HepG2 (cell line): ENCODE data around the gene THSD1. TPM values are rescaled to one million over a fixed set of nuclear protein-coding genes. Genes with fewer than 3 reads are reported as not detected.
"Not testable (repeated sequence)": the region's sequence is repeated elsewhere in the genome, so short reads cannot be mapped to it uniquely, and the experiment has no call there.

Source experiments
- FOXA1 ChIP-seq, 2 experiments: fragments of 450-650 bp in 1 of 2; sonication (generic) in 1 of 2; formaldehyde crosslinking in 1 of 2; IDR thresholded peaks; 2 replicates each; pipeline versions ENCODE4 v1.4.0 to v1.6.1; 2016 to 2020; ENCODE audit warnings: missing genetic modification reagents in 1 of 2
- GATAD2A ChIP-seq: IDR thresholded peaks from 2 replicates; pipeline ENCODE4 v1.6.1; 2016
- HMG20A ChIP-seq: IDR thresholded peaks from 2 replicates; pipeline ENCODE4 v1.6.1; 2016; ENCODE audit warnings: borderline replicate concordance
- HNF4A ChIP-seq: sonication (generic); formaldehyde crosslinking; IDR thresholded peaks from 2 replicates; pipeline ENCODE4 v1.4.0; 2020; ENCODE audit warnings: missing genetic modification reagents
- KDM6A ChIP-seq: IDR thresholded peaks from 2 replicates; pipeline ENCODE4 v1.6.1; 2016; ENCODE audit warnings: low read depth
- LCORL ChIP-seq, 2 experiments: fragments of 450-650 bp in 1 of 2; sonication (generic) in 1 of 2; formaldehyde crosslinking in 1 of 2; IDR thresholded peaks; 2 replicates each; pipeline versions ENCODE4 v1.5.0 to v1.6.1; 2017 to 2020; ENCODE audit warnings: antibody characterized with exemption in 1 of 2, missing genetic modification reagents in 1 of 2
- NCOR1 ChIP-seq: fragments of 200-600 bp; sonication (generic); IDR thresholded peaks from 2 replicates; pipeline ENCODE4 v1.7.0; 2017; ENCODE audit warnings: antibody characterized with exemption, low read length, borderline replicate concordance
- NR2F6 ChIP-seq, 2 experiments: IDR thresholded peaks; 2 replicates each; pipeline ENCODE4 v1.6.1; 2016; ENCODE audit warnings: antibody characterized with exemption in 1 of 2, mild to moderate bottlenecking in 1 of 2
- ZMYM2 ChIP-seq: sonication (generic); formaldehyde crosslinking; IDR thresholded peaks from 2 replicates; pipeline ENCODE4 v1.8.0; 2022; ENCODE audit warnings: mild to moderate bottlenecking, missing genetic modification reagents
- ZMYM3 ChIP-seq: sonication (generic); formaldehyde crosslinking; IDR thresholded peaks from 2 replicates; pipeline ENCODE4 v1.5.1; 2020; ENCODE audit warnings: mild to moderate bottlenecking, missing genetic modification reagents
- ZNF264 ChIP-seq: sonication (generic); formaldehyde crosslinking; IDR thresholded peaks from 2 replicates; pipeline ENCODE4 v1.4.0; 2020; ENCODE audit warnings: missing genetic modification reagents
- ZNF629 ChIP-seq: sonication (generic); formaldehyde crosslinking; conservative IDR thresholded peaks from 2 replicates; pipeline ENCODE4 v1.5.0; 2020; ENCODE audit warnings: missing genetic modification reagents
- ZSCAN21 ChIP-seq: sonication (generic); formaldehyde crosslinking; IDR thresholded peaks from 2 replicates; pipeline ENCODE4 v1.8.0; 2022; ENCODE audit warnings: mild to moderate bottlenecking, missing genetic modification reagents, moderate library complexity, borderline replicate concordance
- polyA plus RNA-seq, 8 experiments: library from polyadenylated mRNA; depleted of rRNA in 3 of 8; stranded (reverse) in 7 of 8; unstranded in 1 of 8; fragments of >200 nt; fragmentation: Illumina TruSeq in 4 of 8; extraction: Trizol in 4 of 8; gene quantifications; 2 replicates each; pipeline versions ENCODE4 v1.2.1 to v1.2.3, GENCODE V29; 2011 to 2016; ENCODE audit warnings: low read depth in 4 of 8, missing spikeins in 1 of 8, mixed read lengths in 1 of 8; ENCODE audit not compliant: insufficient read depth in 1 of 8
- total RNA-seq, 5 experiments: library from RNA; depleted of rRNA; stranded (reverse); fragments of >200 nt; fragmentation: Illumina TruSeq; extraction: Trizol; gene quantifications; 2 replicates each; pipeline ENCODE4 v1.2.3, GENCODE V29; 2016; ENCODE audit warnings: low read depth in 1 of 5
- TF ChIP-seq, protein P1 (sequence below): sonication (generic); formaldehyde crosslinking; conservative IDR thresholded peaks from 2 replicates; pipeline ENCODE4 v1.4.0; 2020; ENCODE audit warnings: missing genetic modification reagents
- TF ChIP-seq, protein P2 (sequence below): sonication (generic); formaldehyde crosslinking; conservative IDR thresholded peaks from 2 replicates; pipeline ENCODE4 v1.4.0; 2020; ENCODE audit warnings: mild to moderate bottlenecking, missing genetic modification reagents, moderate library complexity
- TF ChIP-seq, protein P3 (sequence below): sonication (generic); formaldehyde crosslinking; IDR thresholded peaks from 2 replicates; pipeline ENCODE4 v1.5.1; 2020; ENCODE audit warnings: mild to moderate bottlenecking, missing genetic modification reagents, borderline replicate concordance
- TF ChIP-seq, protein P4 (sequence below): sonication (generic); formaldehyde crosslinking; IDR thresholded peaks from 2 replicates; pipeline ENCODE4 v1.4.0; 2020; ENCODE audit warnings: mild to moderate bottlenecking, missing genetic modification reagents

THSD1 gene
- total and polyA plus RNA-seq, 2 of the 13 experiments (the other 11 are each of a cell fraction or from before 2014, with no cell fraction given) = 0.11 to 0.15 TPM

DNA sequence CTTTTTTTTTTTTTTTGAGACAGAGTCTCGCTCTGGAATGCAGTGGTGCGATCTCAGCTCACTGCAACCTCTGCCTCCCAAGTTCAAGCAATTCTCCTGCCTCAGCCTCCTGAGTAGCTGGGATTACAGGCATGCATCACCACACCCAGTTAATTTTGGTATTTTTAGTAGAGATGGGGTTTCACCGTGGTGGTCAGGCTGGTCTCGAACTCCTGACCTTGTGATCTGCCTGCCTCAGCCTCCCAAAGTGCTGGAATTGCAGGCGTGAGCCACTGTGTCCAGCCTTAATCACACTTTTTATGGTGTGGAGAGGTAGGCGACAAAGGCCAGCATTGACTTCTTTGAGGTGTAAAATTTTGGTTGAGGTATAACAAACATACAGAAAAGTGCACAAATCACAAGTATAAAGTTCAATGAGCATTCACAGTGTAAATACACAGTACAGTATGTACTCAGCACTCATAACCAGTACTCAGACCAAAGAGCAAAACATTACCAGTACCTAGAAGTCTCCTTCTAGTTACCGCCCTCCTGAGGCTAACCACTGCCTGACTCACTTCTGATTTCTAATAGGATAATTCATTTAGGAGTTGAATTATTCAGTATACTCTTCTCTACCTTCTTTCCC is 68.0 kb downstream of the THSD1 start (continued):
- TF ChIP-seq ZMYM2 (CRISPR knock-in tag) = peak; percentile 91
- TF ChIP-seq KDM6A (CRISPR knock-in tag) = 0 out of 2 replicates have a peak, but pooled peaks have one; percentile 34
- TF ChIP-seq NCOR1 = peak; percentile 37; the same call in 1 of the 2 replicates
- TF ChIP-seq HNF4A = peak; percentile 78
- TF ChIP-seq, protein P1, sequence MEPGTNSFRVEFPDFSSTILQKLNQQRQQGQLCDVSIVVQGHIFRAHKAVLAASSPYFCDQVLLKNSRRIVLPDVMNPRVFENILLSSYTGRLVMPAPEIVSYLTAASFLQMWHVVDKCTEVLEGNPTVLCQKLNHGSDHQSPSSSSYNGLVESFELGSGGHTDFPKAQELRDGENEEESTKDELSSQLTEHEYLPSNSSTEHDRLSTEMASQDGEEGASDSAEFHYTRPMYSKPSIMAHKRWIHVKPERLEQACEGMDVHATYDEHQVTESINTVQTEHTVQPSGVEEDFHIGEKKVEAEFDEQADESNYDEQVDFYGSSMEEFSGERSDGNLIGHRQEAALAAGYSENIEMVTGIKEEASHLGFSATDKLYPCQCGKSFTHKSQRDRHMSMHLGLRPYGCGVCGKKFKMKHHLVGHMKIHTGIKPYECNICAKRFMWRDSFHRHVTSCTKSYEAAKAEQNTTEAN (CRISPR knock-in tag) = peak; percentile 91
- TF ChIP-seq NR2F6 (IDR thresholded peaks at IDR 0.05) = 0 out of 2 replicates have a peak, but pooled peaks have one; percentile 22
- not testable (repeated sequence) for TF ChIP-seq NR2F6 (CRISPR knock-in tag; IDR thresholded peaks at IDR 0.05); LCORL (IDR thresholded peaks at IDR 0.05); FOXA1 (CRISPR knock-in tag; IDR thresholded peaks at IDR 0.05)
- TF ChIP-seq, protein P2, sequence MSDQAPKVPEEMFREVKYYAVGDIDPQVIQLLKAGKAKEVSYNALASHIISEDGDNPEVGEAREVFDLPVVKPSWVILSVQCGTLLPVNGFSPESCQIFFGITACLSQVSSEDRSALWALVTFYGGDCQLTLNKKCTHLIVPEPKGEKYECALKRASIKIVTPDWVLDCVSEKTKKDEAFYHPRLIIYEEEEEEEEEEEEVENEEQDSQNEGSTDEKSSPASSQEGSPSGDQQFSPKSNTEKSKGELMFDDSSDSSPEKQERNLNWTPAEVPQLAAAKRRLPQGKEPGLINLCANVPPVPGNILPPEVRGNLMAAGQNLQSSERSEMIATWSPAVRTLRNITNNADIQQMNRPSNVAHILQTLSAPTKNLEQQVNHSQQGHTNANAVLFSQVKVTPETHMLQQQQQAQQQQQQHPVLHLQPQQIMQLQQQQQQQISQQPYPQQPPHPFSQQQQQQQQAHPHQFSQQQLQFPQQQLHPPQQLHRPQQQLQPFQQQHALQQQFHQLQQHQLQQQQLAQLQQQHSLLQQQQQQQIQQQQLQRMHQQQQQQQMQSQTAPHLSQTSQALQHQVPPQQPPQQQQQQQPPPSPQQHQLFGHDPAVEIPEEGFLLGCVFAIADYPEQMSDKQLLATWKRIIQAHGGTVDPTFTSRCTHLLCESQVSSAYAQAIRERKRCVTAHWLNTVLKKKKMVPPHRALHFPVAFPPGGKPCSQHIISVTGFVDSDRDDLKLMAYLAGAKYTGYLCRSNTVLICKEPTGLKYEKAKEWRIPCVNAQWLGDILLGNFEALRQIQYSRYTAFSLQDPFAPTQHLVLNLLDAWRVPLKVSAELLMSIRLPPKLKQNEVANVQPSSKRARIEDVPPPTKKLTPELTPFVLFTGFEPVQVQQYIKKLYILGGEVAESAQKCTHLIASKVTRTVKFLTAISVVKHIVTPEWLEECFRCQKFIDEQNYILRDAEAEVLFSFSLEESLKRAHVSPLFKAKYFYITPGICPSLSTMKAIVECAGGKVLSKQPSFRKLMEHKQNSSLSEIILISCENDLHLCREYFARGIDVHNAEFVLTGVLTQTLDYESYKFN (CRISPR knock-in tag) = peak; percentile 65
- peak; percentile 52 for TF ChIP-seq ZMYM3 (CRISPR knock-in tag)
- TF ChIP-seq, protein P3, sequence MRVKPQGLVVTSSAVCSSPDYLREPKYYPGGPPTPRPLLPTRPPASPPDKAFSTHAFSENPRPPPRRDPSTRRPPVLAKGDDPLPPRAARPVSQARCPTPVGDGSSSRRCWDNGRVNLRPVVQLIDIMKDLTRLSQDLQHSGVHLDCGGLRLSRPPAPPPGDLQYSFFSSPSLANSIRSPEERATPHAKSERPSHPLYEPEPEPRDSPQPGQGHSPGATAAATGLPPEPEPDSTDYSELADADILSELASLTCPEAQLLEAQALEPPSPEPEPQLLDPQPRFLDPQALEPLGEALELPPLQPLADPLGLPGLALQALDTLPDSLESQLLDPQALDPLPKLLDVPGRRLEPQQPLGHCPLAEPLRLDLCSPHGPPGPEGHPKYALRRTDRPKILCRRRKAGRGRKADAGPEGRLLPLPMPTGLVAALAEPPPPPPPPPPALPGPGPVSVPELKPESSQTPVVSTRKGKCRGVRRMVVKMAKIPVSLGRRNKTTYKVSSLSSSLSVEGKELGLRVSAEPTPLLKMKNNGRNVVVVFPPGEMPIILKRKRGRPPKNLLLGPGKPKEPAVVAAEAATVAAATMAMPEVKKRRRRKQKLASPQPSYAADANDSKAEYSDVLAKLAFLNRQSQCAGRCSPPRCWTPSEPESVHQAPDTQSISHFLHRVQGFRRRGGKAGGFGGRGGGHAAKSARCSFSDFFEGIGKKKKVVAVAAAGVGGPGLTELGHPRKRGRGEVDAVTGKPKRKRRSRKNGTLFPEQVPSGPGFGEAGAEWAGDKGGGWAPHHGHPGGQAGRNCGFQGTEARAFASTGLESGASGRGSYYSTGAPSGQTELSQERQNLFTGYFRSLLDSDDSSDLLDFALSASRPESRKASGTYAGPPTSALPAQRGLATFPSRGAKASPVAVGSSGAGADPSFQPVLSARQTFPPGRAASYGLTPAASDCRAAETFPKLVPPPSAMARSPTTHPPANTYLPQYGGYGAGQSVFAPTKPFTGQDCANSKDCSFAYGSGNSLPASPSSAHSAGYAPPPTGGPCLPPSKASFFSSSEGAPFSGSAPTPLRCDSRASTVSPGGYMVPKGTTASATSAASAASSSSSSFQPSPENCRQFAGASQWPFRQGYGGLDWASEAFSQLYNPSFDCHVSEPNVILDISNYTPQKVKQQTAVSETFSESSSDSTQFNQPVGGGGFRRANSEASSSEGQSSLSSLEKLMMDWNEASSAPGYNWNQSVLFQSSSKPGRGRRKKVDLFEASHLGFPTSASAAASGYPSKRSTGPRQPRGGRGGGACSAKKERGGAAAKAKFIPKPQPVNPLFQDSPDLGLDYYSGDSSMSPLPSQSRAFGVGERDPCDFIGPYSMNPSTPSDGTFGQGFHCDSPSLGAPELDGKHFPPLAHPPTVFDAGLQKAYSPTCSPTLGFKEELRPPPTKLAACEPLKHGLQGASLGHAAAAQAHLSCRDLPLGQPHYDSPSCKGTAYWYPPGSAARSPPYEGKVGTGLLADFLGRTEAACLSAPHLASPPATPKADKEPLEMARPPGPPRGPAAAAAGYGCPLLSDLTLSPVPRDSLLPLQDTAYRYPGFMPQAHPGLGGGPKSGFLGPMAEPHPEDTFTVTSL (CRISPR knock-in tag) = peak; percentile 44; the same call in 1 of the 2 replicates
- TF ChIP-seq LCORL (CRISPR knock-in tag; IDR thresholded peaks at IDR 0.05) = peak; percentile 42; the same call in 1 of the 2 replicates
- 0 out of 2 replicates have a peak, but pooled peaks have one; percentile 13 for TF ChIP-seq ZNF629 (CRISPR knock-in tag)
- peak; percentile 99 for TF ChIP-seq ZSCAN21
- TF ChIP-seq, protein P4, sequence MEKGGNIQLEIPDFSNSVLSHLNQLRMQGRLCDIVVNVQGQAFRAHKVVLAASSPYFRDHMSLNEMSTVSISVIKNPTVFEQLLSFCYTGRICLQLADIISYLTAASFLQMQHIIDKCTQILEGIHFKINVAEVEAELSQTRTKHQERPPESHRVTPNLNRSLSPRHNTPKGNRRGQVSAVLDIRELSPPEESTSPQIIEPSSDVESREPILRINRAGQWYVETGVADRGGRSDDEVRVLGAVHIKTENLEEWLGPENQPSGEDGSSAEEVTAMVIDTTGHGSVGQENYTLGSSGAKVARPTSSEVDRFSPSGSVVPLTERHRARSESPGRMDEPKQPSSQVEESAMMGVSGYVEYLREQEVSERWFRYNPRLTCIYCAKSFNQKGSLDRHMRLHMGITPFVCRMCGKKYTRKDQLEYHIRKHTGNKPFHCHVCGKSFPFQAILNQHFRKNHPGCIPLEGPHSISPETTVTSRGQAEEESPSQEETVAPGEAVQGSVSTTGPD (CRISPR knock-in tag) = peak; percentile 69; the same call in 1 of the 2 replicates
- TF ChIP-seq HMG20A (CRISPR knock-in tag) = peak; percentile 10; the same call in 1 of the 2 replicates
- peak; percentile 58; the same call in 1 of the 2 replicates for TF ChIP-seq FOXA1 (IDR thresholded peaks at IDR 0.05)
- 0 out of 2 replicates have a peak, but pooled peaks have one; percentile 10 for TF ChIP-seq GATAD2A (CRISPR knock-in tag)
- TF ChIP-seq ZNF264 (CRISPR knock-in tag) = peak; percentile 41; the same call in 1 of the 2 replicates
